CD4-positive, alpha-beta T cell (primary cell): ENCODE data around the gene CFAP97D1. TPM values are rescaled to one million over a fixed set of nuclear protein-coding genes. Genes with fewer than 3 reads are reported as not detected.

Source experiments
- ATAC-seq: fragments of 200-7000 bp; cut with Tn5 transposase; one replicate; pipeline ENCODE4 v1.10.0; 2022; ENCODE audit warnings: mild to moderate bottlenecking; ENCODE audit not compliant: poor library complexity
- CTCF ChIA-PET: fragments of 350-600 bp; sonication (Branson Sonifier 250); formaldehyde crosslinking; loops from one replicate; lab custom pipeline; 2021; ENCODE audit warnings: antibody characterized with exemption, inconsistent platforms; lab: Charles Lee
- POLR2A ChIA-PET: fragments of 350-600 bp; sonication (Branson Sonifier 250); formaldehyde crosslinking; loops from one replicate; lab custom pipeline; 2021; ENCODE audit warnings: antibody characterized with exemption, inconsistent platforms; lab: Charles Lee
- DNase-seq, 14 experiments: peaks; one replicate each; pipeline ENCODE4 v3.0.0-alpha.2; 2013 to 2020; ENCODE audit warnings: mixed read lengths in 2 of 14
- H3K27ac ChIP-seq, 2 donors: one replicate each; pipeline versions ENCODE4 v1.5.1 to v1.7.0; 2013; ENCODE audit warnings: low read length in 2 of 2, low read depth in 1 of 2, mild to moderate bottlenecking in 1 of 2
- H3K27me3 ChIP-seq, 2 experiments: 1 replicate in 1 of 2; 2 replicates in 1 of 2; pipeline versions ENCODE4 v1.6.1 to v1.7.0; 2013; ENCODE audit warnings: low read length in 2 of 2, control low read depth in 1 of 2, mild to moderate bottlenecking in 1 of 2, moderate library complexity in 1 of 2; ENCODE audit not compliant: insufficient read depth in 2 of 2, control insufficient read depth in 1 of 2
- H3K36me3 ChIP-seq: one replicate; pipeline ENCODE4 v1.6.1; 2013; ENCODE audit warnings: low read length, control low read depth; ENCODE audit not compliant: insufficient read depth
- H3K4me1 ChIP-seq: one replicate; pipeline ENCODE4 v1.6.1; 2013; ENCODE audit warnings: low read length, control low read depth; ENCODE audit not compliant: insufficient read depth
- H3K4me3 ChIP-seq: one replicate; pipeline ENCODE4 v1.5.1; 2013; ENCODE audit warnings: mild to moderate bottlenecking, low read length, moderate library complexity
- H3K9me3 ChIP-seq, 2 experiments: 1 replicate in 1 of 2; 2 replicates in 1 of 2; pipeline versions ENCODE4 v1.6.1 to v1.7.0; 2013; ENCODE audit warnings: low read length in 2 of 2, mild to moderate bottlenecking in 2 of 2, control low read depth in 1 of 2, moderate library complexity in 1 of 2; ENCODE audit not compliant: control insufficient read depth in 1 of 2, insufficient read depth in 1 of 2
- H3K27ac Mint-ChIP-seq: one replicate; pipeline ENCODE4 v1.8.0; 2020; ENCODE audit warnings: mixed read lengths
- H3K27me3 Mint-ChIP-seq: one replicate; pipeline ENCODE4 v1.8.0; 2021; ENCODE audit warnings: mixed read lengths
- H3K36me3 Mint-ChIP-seq: one replicate; pipeline ENCODE4 v1.8.0; 2021; ENCODE audit warnings: low read depth, mixed read lengths
- H3K4me1 Mint-ChIP-seq: one replicate; pipeline ENCODE4 v1.8.0; 2021; ENCODE audit warnings: low read depth, mixed read lengths
- H3K4me3 Mint-ChIP-seq: one replicate; pipeline ENCODE4 v1.8.0; 2020; ENCODE audit warnings: mild to moderate bottlenecking, mixed read lengths
- H3K9me3 Mint-ChIP-seq: one replicate; pipeline ENCODE4 v1.8.0; 2020; ENCODE audit warnings: mixed read lengths
- CTCF ChIP-seq: fragments of 200-600 bp; IDR thresholded peaks from one replicate; pipeline ENCODE4 v1.8.0; 2022; ENCODE audit warnings: antibody characterized with exemption, mild to moderate bottlenecking
- intact Hi-C, 2 experiments: fragments of 100-400 bp; cut with DNase I in 1 of 2; cut with micrococcal nuclease in 1 of 2; formaldehyde crosslinking; loops; one replicate each; pipeline versions ENCODE4 v1.15.1 to v1.9.0; 2023 to 2025; cut with DNase I, micrococcal nuclease
- total RNA-seq, 174 experiments: library from RNA in 2 of 174; stranded (reverse) in 2 of 174; gene quantifications; one replicate each; pipeline ENCODE4 v1.2.3 and lab custom pipeline; 2021 to 2026

Gene CFAP97D1
- total RNA-seq, 2 experiments from 2014 or later = not detected

DNA sequence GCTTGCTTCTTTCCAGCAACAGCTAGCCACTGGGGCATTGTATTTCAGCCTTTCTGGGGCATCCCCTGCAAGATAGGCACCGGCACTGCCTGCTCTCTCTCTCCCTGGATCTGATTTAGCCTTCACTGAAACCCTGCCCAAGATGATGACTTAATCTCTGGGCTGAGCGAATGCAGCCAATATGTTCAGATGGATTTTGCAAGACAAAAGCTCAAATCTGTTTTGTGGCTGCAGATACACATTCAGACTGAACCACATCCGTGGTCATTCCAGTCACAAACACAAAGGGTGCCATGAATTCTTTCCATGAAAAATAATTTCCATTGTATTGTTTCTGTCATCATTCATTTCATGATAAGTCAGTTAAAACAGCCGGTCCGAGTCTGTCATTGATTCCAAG lies 45.9 kb upstream of the CFAP97D1 start:
- peaks cover 23% of the 10 kb centered on the region for H3K27me3 Mint-ChIP-seq
- ChIA-PET POLR2A (no interaction called here), CTCF (no interaction called here)

DNA sequence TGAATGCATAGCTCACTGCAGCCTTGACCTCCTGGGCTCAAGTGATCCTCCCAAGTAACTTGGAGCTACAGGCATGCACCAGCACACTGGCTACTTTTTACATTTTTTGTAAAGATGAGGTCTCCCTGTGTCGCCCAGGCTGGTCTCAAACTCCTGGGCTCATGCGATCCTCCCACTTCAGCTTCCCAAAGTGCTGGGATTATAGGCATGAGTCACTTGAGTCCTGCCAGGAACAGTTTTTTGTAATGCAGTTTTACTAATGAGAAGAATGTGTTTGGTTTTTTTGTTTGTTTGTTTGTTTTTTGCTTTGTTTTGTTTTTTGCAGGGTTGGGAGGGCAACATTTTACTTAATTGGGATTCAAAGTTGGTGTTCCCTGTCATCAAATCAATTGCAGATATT lies 43.8 kb upstream of the CFAP97D1 start:
- peaks cover 26% of the 10 kb centered on the region for H3K27me3 Mint-ChIP-seq
- no peaks in the 10 kb centered on the region for H3K36me3 ChIP-seq
- no peak for DNase-seq
- POLR2A ChIA-PET = no interaction called here
- no peaks in the 10 kb centered on the region for H3K9me3 Mint-ChIP-seq
- H3K4me1 ChIP-seq = no peaks in the 10 kb centered on the region
- no peaks in the 10 kb centered on the region for H3K4me1 Mint-ChIP-seq
- no peaks in the 10 kb centered on the region for H3K9me3 ChIP-seq
- TF ChIP-seq CTCF = no peak
- intact Hi-C loops = no loop called here
- ATAC-seq = no peak
- H3K27ac ChIP-seq = no peak overlapping the region
- H3K4me3 Mint-ChIP-seq = no peak overlapping the region
- CTCF ChIA-PET = no interaction called here
- no peak overlapping the region for H3K4me3 ChIP-seq
- H3K27ac Mint-ChIP-seq = no peak overlapping the region
- H3K27me3 ChIP-seq = peaks cover 0 to 6% of the 10 kb centered on the region in 2 experiments
- H3K36me3 Mint-ChIP-seq = no peaks in the 10 kb centered on the region

More for the DNA sequence above, 45.9 kb upstream of the CFAP97D1 start:
- H3K27ac ChIP-seq = no peak overlapping the region
- no peak for TF ChIP-seq CTCF
- no peak for ATAC-seq
- Mint-ChIP-seq H3K36me3 (no peaks in the 10 kb centered on the region), H3K4me1 (no peaks in the 10 kb centered on the region), H3K9me3 (no peaks in the 10 kb centered on the region), H3K4me3 (no peak overlapping the region), H3K27ac (no peak overlapping the region)
- H3K27me3 ChIP-seq = peaks cover 0 to 4% of the 10 kb centered on the region in 2 experiments
- no peaks in the 10 kb centered on the region for H3K36me3 ChIP-seq
- no peaks in the 10 kb centered on the region for H3K4me1 ChIP-seq
- no peak for DNase-seq
- H3K9me3 ChIP-seq = no peaks in the 10 kb centered on the region
- H3K4me3 ChIP-seq = no peak overlapping the region
- intact Hi-C loops = no loop called here

DNA sequence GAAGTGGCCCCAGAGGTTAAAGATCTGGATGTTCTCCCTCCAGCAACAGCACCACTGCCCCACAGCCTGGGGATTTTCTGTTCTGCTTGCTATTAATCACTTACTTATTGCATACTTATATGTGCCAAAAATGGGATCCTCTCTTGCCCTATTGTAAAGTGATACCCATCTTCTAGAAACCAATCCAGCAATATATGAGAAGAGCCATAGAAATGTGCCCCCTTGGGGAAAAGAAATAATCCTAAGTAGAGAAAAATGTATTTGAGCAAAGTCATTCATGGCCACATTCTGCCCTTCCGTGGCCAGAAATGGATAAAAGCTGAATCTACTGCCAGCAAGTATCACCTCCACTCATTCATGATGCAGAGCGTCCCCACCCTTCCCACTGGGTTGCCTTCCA lies 42.5 kb upstream of the CFAP97D1 start:
- ATAC-seq = no peak
- no peak for TF ChIP-seq CTCF
- peaks cover 27% of the 10 kb centered on the region for H3K27me3 Mint-ChIP-seq

More for the DNA sequence above, 42.5 kb upstream of the CFAP97D1 start:
- H3K4me3 ChIP-seq = no peak overlapping the region
- Mint-ChIP-seq H3K27ac (no peak overlapping the region), H3K36me3 (no peaks in the 10 kb centered on the region), H3K9me3 (no peaks in the 10 kb centered on the region), H3K4me1 (no peaks in the 10 kb centered on the region), H3K4me3 (no peak overlapping the region)
- H3K9me3 ChIP-seq = no peaks in the 10 kb centered on the region
- peaks cover 0 to 6% of the 10 kb centered on the region in 2 experiments for H3K27me3 ChIP-seq
- intact Hi-C loops = no loop called here
- no peak overlapping the region for H3K27ac ChIP-seq
- no peaks in the 10 kb centered on the region for H3K36me3 ChIP-seq
- no peak for DNase-seq
- no peaks in the 10 kb centered on the region for H3K4me1 ChIP-seq
- POLR2A ChIA-PET = no interaction called here
- CTCF ChIA-PET = no interaction called here
